K562 (cell line): ENCODE measurements around the gene ERG28. TPM values are rescaled to one million over a fixed set of nuclear protein-coding genes. Genes with fewer than 3 reads are reported as not detected.

Source experiments
- ATAC-seq: fragments of 200-7000 bp; cut with Tn5 transposase; 3 replicates; pipeline ENCODE4 v1.9.1; 2020; ENCODE audit warnings: moderate library complexity
- BruUV-seq: library from RNA; stranded (reverse); fragments of 400-500 nt; replicated peaks from 2 replicates; lab custom pipeline; 2021; lab: Mats Ljungman, UMichigan
- CTCF ChIA-PET: fragments of 300-600 bp; formaldehyde crosslinking; extraction: SDS; loops from one replicate; lab custom pipeline; 2021; ENCODE audit warnings: low intra/inter-chr PET ratio; lab: Yijun Ruan, JAX
- POLR2A ChIA-PET: fragments of 300-600, 350-650 bp; sonication (Branson Sonifier 250); formaldehyde crosslinking; extraction: SDS; loops from one replicate; lab custom pipeline; 2021; ENCODE audit warnings: antibody characterized with exemption, inconsistent platforms; lab: Yijun Ruan, JAX
- DNase-seq, 4 experiments: peaks; one replicate each; pipeline versions ENCODE4 v3.0.0 to v3.0.0-alpha.2; 2011 to 2018; ENCODE audit warnings: low spot score in 3 of 4, mixed read lengths in 3 of 4; ENCODE audit errors: extremely low read depth in 1 of 4
- FAIRE-seq: peaks from 2 replicates; lab custom pipeline; 2011; peaks lifted over from hg19 to GRCh38; lab: Jason Lieb, UNC
- H2AFZ ChIP-seq: 2 replicates; pipeline ENCODE4 v1.6.0; 2011; ENCODE audit warnings: low read depth, low read length, control low read depth, inconsistent platforms
- H3K27ac ChIP-seq: fragments of 200-600 bp; 3 replicates; pipeline ENCODE4 v1.8.0; 2011; ENCODE audit warnings: low read depth, mild to moderate bottlenecking, control low read depth, inconsistent platforms, low read length, moderate library complexity, mixed read lengths; ENCODE audit errors: extremely low read depth
- H3K27me3 ChIP-seq, 2 experiments: fragments of 300-600 bp in 1 of 2; 2 replicates in 1 of 2; 3 replicates in 1 of 2; pipeline versions ENCODE4 v1.6.0 to v1.8.0; 2011; ENCODE audit warnings: inconsistent platforms in 2 of 2, low read length in 2 of 2, mild to moderate bottlenecking in 1 of 2, mixed read lengths in 1 of 2, moderate library complexity in 1 of 2; ENCODE audit not compliant: control insufficient read depth in 2 of 2, insufficient read depth in 2 of 2
- H3K36me3 ChIP-seq: fragments of 300-600 bp; 3 replicates; pipeline ENCODE4 v1.8.0; 2011; ENCODE audit warnings: mild to moderate bottlenecking, low read length, inconsistent platforms; ENCODE audit not compliant: control insufficient read depth, insufficient read depth
- H3K4me1 ChIP-seq, 2 experiments: fragments of 200-600 bp in 1 of 2; replicated peaks in 1 of 2; 2 replicates in 1 of 2; 3 replicates in 1 of 2; pipeline versions ENCODE4 v1.5.1 to v1.8.0; 2011; ENCODE audit warnings: inconsistent platforms in 2 of 2, low read length in 2 of 2, mild to moderate bottlenecking in 1 of 2, mixed read lengths in 1 of 2, moderate library complexity in 1 of 2; ENCODE audit not compliant: control insufficient read depth in 2 of 2, insufficient read depth in 2 of 2
- H3K4me2 ChIP-seq: 2 replicates; pipeline ENCODE4 v1.6.1; 2011; ENCODE audit warnings: low read length, control low read depth, inconsistent platforms, mixed read lengths; ENCODE audit not compliant: insufficient read depth
- H3K4me3 ChIP-seq: fragments of 200-600 bp; sonication (generic), shearing (Covaris generic); 2 replicates; pipeline ENCODE4 v1.5.1; 2016; ENCODE audit warnings: control low read depth, inconsistent platforms
- H3K79me2 ChIP-seq: fragments of 200-600 bp; 3 replicates; pipeline ENCODE4 v1.8.0; 2011; ENCODE audit warnings: low read length, inconsistent platforms; ENCODE audit not compliant: control insufficient read depth, insufficient read depth
- H3K9ac ChIP-seq, 2 experiments: 2 replicates each; pipeline versions ENCODE4 v1.6.0 to v1.6.1; 2011; ENCODE audit warnings: low read depth in 2 of 2, low read length in 2 of 2, control low read depth in 1 of 2, inconsistent platforms in 1 of 2, mild to moderate bottlenecking in 1 of 2, mixed read lengths in 1 of 2; ENCODE audit not compliant: insufficient read depth in 1 of 2
- H3K9me1 ChIP-seq: one replicate; pipeline ENCODE4 v1.6.0; 2011; ENCODE audit warnings: inconsistent platforms, mild to moderate bottlenecking, low read length, moderate library complexity; ENCODE audit not compliant: control insufficient read depth, insufficient read depth
- H3K9me3 ChIP-seq: replicated peaks from 2 replicates; pipeline ENCODE4 v1.5.1; 2011; ENCODE audit warnings: low read depth, low read length, inconsistent platforms; ENCODE audit not compliant: control insufficient read depth, insufficient read depth
- H4K20me1 ChIP-seq: replicated peaks from 2 replicates; pipeline ENCODE4 v1.6.1; 2011; ENCODE audit warnings: low read length, inconsistent platforms, mixed read lengths; ENCODE audit not compliant: control insufficient read depth, insufficient read depth
- FOXM1 ChIP-seq, 2 experiments: fragments of 450-650 bp in 1 of 2; sonication (generic) in 1 of 2; formaldehyde crosslinking in 1 of 2; IDR thresholded peaks; 2 replicates each; pipeline versions ENCODE4 v1.6.1 to v1.9.0; 2017 to 2022; ENCODE audit warnings: low read depth in 2 of 2, mild to moderate bottlenecking in 2 of 2, missing genetic modification reagents in 1 of 2, moderate library complexity in 1 of 2
- MLLT1 ChIP-seq, 2 experiments: fragments of 450-650 bp; IDR thresholded peaks; 2 replicates each; pipeline ENCODE4 v1.6.1; 2016
- PKNOX1 ChIP-seq: fragments of 450-650 bp; IDR thresholded peaks from 2 replicates; pipeline ENCODE4 v1.6.1; 2016
- POU5F1 ChIP-seq: fragments of 150-350 bp; IDR thresholded peaks from 2 replicates; pipeline ENCODE4 v1.6.1; 2014; ENCODE audit warnings: borderline replicate concordance, low read length, low read depth, mild to moderate bottlenecking; ENCODE audit not compliant: partially characterized antibody
- RAD21 ChIP-seq, 2 experiments: fragments of 250-450 bp in 1 of 2; fragments of 450-650 bp in 1 of 2; sonication (Bioruptor Pico) in 1 of 2; formaldehyde crosslinking in 1 of 2; IDR thresholded peaks in 1 of 2; conservative IDR thresholded peaks in 1 of 2; 2 replicates each; pipeline versions ENCODE4 v1.4.0 to v1.8.0; 2020 to 2022; ENCODE audit warnings: mild to moderate bottlenecking in 2 of 2, moderate library complexity in 1 of 2
- RBM25 ChIP-seq: fragments of 200-400 bp; formaldehyde crosslinking; IDR thresholded peaks from 2 replicates; pipeline ENCODE4 v1.6.1; 2018; ENCODE audit warnings: low read length, low read depth, moderate library complexity; ENCODE audit not compliant: severe bottlenecking
- ZBTB1 ChIP-seq: sonication (generic); formaldehyde crosslinking; IDR thresholded peaks from 2 replicates; pipeline ENCODE4 v1.8.1; 2023; ENCODE audit warnings: missing genetic modification reagents, low read depth, mild to moderate bottlenecking, borderline replicate concordance
- ZBTB9 ChIP-seq: fragments of 450-650 bp; formaldehyde crosslinking; IDR thresholded peaks from 2 replicates; pipeline ENCODE4 v1.4.0; 2020; ENCODE audit warnings: mild to moderate bottlenecking, moderate library complexity
- ZFP36 ChIP-seq: fragments of 150-350 bp; IDR thresholded peaks from 2 replicates; pipeline ENCODE4 v1.6.1; 2018; ENCODE audit warnings: low read length, low read depth; ENCODE audit not compliant: partially characterized antibody
- WGBS: fragments of 100-300 bp; shearing (Covaris generic); methylation state at CpG from one replicate; pipeline ENCODE4 v1.1.6; 2016; ENCODE audit warnings: low coverage, mixed read lengths; ENCODE audit not compliant: insufficient coverage; ENCODE audit errors: missing lambda C conversion rate; 5-methylcytosine and 5-hydroxymethylcytosine counted together
- in situ Hi-C: fragments of 300-500 bp; cut with MboI; formaldehyde crosslinking; loops from 4 replicates; pipeline ENCODE4 v1.15.0; 2018; ENCODE audit warnings: inconsistent platforms, mixed read lengths
- intact Hi-C: fragments of 100-400 bp; cut with micrococcal nuclease; formaldehyde crosslinking; loops from 2 replicates; pipeline ENCODE4 v1.14.2; 2022
- polyA plus RNA-seq, 8 experiments: library from polyadenylated mRNA; depleted of rRNA in 4 of 8; stranded (reverse) in 5 of 8; unstranded in 3 of 8; fragments of >200 nt; fragmentation: Nextera tagmentation in 2 of 8; fragmentation: Illumina TruSeq in 1 of 8; extraction: Ambion mirVana in 2 of 8; extraction: Trizol in 1 of 8; gene quantifications; 2 replicates each; pipeline versions ENCODE4 v1.2.1 to v1.2.3, GENCODE V29; 2011 to 2014; ENCODE audit warnings: inconsistent platforms in 1 of 8, missing spikeins in 1 of 8
- total RNA-seq, 7 experiments: library from RNA; depleted of rRNA in 6 of 7; stranded (reverse); fragments of >200 nt in 6 of 7; fragmentation: Illumina TruSeq in 2 of 7; extraction: Trizol in 2 of 7; gene quantifications; 2 replicates each; pipeline versions ENCODE4 v1.2.1 to v1.2.3, GENCODE V29; 2011 to 2021; ENCODE audit warnings: low replicate concordance in 1 of 7
- TF ChIP-seq, protein P1 (sequence below): sonication (generic); formaldehyde crosslinking; IDR thresholded peaks from 2 replicates; pipeline ENCODE4 v1.8.1; 2023; ENCODE audit warnings: mild to moderate bottlenecking, missing genetic modification reagents

The ERG28 gene
- total and polyA plus RNA-seq, 9 of the 15 experiments (the other 6 are each of a cell fraction or from before 2014, with no cell fraction given), result 3.1 to 34.2 (median 14.2) TPM

DNA sequence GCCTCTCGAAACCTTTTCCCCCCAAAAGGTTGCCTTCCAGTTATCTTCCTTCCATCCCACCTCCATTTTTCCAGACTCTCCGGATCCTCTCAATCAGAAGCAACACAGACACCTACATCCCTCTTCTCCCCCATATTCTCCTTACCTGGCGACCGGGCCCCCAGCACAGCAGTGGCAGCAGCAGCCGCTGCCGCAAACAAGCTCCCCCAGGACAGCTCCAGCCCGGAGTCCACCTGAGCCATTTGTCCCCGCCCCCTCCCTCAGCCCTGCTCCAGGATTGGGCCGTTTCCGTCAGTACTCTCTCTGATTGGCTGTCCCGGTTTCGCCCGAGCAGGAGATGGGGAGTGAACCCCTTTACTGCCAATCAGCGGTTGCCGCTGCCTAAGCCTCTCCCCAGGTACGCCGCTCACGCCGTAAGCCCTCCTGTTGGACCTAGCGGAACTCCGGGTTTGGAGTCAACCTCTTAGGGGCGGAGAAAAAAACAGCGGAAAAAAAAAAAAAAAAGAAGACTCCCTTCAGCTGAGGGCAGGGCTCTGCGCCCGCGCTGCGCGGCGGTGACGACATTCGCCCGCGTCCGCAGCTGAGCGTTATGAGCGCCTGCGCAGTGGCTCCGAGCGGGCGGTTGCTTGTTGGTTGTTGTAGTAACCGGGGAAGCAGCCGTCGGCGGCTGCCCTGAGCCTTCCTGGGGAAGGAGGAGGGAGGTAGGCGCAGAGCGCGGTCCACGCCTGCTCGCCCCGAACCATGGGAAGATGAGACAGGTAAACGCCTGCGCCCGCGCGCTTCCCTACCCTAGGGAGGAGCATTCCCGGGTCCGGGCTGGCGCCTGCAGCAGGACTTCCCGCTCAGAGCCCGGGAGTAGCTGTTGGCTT is at the start of gene ERG28, which contains the start of gene TTLL5 (continued):
- peak; percentile 71 for TF ChIP-seq RBM25
- peak; percentile 98 for TF ChIP-seq PKNOX1

GRCh38 chr14:75709207-75709812 is 48.6 kb upstream of the ERG28 start:
- Histone ChIP-seq H3K79me2 (no peaks in the 10 kb centered on the region), H3K4me1 (no peaks in the 10 kb centered on the region), H3K27me3 (no peaks in the 10 kb centered on the region), H3K9me1 (no peaks in the 10 kb centered on the region), H3K27ac (no peak overlapping the region), H2AFZ (no peak overlapping the region), H3K9ac (no peak overlapping the region), H3K9me3 (no peaks in the 10 kb centered on the region), H3K4me2 (no peak overlapping the region), H3K4me3 (no peak overlapping the region), H4K20me1 (no peaks in the 10 kb centered on the region), H3K36me3 (peaks cover 8% of the 10 kb centered on the region; the same call in 1 of the 3 replicates)
- BruUV-seq, result no TSS peak
- FAIRE-seq (peak; percentile 91), ATAC-seq (peak; percentile 81), DNase-seq (peak; percentile 47 to 75 (median 48))
- ChIA-PET CTCF (interaction anchor here (0.7 to 3.1 kb wide), 2 partner anchors 272 to 936 kb away, joined by 3 to 45 read pairs; partner anchors contain the start of gene TGFB3), POLR2A (interaction anchor here (0.6 to 2.6 kb wide), 8 partner anchors 12 to 379 kb away, joined by 3 to 7 read pairs (median 3); no protein-coding TSS in a partner anchor)
- 43% methylated on average over 8 of the region's 10 CpGs for WGBS
- intact Hi-C loops, result loop anchor here (10.0 kb wide), 1 partner anchor 675 kb away; no protein-coding TSS in a partner anchor
- in situ Hi-C loops, result loop anchor here (25.0 kb wide), 1 partner anchor 678 kb away; the partner anchor contains the start of gene ESRRB
- TF ChIP-seq ZBTB9 (CRISPR knock-in tag) (no peak), RAD21 (CRISPR knock-in tag; conservative IDR thresholded peaks at IDR 0.05 in 1 of 2, IDR thresholded peaks at IDR 0.05 in 1 of 2) (peak; percentile 54 to 67), MLLT1 (IDR thresholded peaks at IDR 0.05) (no peak), FOXM1 (IDR thresholded peaks at IDR 0.05; ENCODE audit: low read depth) (no peak), FOXM1 (CRISPR knock-in tag; IDR thresholded peaks at IDR 0.05; ENCODE audit: low read depth) (no peak), POU5F1 (no peak), ZBTB1 (no peak), ZFP36 (no peak)
- TF ChIP-seq, protein P1, sequence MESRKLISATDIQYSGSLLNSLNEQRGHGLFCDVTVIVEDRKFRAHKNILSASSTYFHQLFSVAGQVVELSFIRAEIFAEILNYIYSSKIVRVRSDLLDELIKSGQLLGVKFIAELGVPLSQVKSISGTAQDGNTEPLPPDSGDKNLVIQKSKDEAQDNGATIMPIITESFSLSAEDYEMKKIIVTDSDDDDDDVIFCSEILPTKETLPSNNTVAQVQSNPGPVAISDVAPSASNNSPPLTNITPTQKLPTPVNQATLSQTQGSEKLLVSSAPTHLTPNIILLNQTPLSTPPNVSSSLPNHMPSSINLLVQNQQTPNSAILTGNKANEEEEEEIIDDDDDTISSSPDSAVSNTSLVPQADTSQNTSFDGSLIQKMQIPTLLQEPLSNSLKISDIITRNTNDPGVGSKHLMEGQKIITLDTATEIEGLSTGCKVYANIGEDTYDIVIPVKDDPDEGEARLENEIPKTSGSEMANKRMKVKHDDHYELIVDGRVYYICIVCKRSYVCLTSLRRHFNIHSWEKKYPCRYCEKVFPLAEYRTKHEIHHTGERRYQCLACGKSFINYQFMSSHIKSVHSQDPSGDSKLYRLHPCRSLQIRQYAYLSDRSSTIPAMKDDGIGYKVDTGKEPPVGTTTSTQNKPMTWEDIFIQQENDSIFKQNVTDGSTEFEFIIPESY (CRISPR knock-in tag), result no peak
